NCI-H187 (cell line): ENCODE results near the gene MYO1G.
A peak's percentile ranks its signal among the peaks of the same experiment; 100 is the strongest.
"Not testable (repeated sequence)": the region's sequence is repeated elsewhere in the genome, so short reads cannot be mapped to it uniquely, and the experiment has no call there.

Source experiments
- DNase-seq, 2 experiments: peaks; one replicate each; lab custom pipeline; 2025; lab: John Stamatoyannopoulos, UW

The MYO1G gene

DNA sequence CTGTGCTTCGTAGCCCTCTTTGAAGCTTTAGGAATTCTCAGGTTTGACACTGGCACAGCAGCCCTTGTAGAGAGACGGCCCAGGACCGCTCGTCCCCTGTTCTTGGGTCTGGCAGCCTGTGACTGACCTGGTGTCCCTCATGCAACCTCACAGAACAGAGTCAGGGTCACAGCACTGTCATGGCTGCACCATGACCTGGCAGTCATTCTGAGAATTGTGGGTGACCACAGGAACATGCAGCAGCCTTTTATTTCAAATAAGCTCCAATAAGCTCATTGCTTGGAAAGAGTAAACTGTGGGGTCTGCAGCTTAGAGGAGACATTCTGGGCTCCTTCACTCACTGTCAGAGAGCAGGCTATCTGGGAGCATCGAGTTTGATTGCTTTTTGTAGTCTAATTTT, 42.5 kb downstream of the MYO1G start:
- DNase-seq, result no peak

GRCh38 chr7:44935583-44935982, 43.2 kb downstream of the MYO1G start:
- DNase-seq, result no peak

DNA sequence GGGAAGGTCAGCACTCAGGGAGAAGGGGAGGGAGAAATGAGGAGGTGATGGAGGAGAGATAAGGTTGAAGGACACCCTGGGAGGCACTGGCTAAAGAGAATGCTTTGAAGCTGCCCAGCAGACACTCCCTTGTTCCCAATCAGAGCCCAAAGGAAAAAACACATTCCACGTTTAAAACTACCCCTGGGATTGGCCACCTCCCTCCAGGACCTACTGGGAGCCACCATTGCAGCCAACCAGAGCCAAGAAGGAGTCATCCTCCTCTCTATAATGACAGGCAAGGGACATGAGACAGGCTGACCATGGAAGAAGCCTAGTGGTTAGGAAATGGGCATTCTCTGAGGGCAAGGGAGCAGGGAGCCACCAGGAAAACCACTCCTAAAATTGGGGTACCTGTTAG, 43.8 kb downstream of the MYO1G start:
- no peak for DNase-seq

DNA sequence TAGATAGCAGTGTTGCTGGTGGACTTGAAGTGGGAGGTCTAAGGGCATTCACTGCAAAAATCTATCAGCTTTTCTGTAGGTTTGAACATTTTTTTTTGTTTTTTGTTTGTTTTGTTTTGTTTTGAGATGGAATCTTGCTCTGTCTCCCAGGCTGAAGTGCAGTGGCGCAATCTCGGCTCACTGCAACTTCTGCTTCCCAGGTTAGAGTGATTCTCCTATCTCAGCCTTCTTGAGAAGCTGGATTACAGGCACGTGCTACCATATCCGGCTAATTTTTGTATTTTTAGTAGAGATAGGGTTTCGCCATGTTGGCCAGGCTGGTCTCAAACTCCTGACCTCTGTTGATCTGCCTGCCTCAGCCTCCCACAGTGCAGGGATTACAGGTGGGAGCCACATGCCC, 44.3 kb downstream of the MYO1G start:
- DNase-seq, result not testable (repeated sequence)

- no peak for DNase-seq
Measured at GRCh38 chr7:44930921-44931320, 47.9 kb downstream of the MYO1G start.

GRCh38 chr7:44922351-44922694, 56.5 kb downstream of the MYO1G start:
- no peak for DNase-seq

DNA sequence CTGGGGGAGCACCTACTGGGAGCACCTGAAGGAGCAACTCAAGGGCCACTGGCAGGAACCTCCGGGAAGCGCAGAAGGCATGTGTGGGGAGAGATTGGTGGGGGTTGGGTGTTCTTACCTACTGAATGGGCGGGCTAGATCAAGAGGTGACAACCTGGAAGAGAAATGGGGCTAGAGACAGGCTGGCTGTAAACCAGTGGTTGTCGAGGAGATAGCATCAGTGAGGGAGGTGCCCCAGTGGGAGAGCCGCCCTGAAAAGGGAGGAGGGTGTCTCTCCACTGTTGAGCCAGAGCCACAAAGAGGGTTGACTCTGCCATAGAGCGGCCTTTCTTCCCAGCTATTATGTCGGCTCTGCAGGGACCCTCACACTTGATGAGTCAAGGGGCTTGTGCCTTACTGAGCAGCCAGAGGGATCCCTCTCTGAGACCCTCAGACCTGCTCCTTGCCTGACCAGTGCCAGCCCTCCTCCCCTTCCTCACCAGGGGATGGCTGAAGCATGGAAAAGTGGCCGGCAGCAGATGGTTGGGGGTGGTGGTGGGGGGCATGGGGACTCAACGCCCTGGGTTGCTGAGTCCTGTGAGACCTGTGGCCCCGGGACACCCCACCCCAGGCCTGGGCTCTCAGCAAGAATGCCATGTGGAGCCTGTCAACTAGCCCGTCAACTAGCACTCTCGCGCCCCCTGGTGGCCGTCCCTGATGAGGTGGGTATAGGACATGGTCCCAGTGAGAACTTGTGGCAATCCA, 57.0 kb downstream of the MYO1G start:
- DNase-seq, result peak; percentile 2 to 11

DNA sequence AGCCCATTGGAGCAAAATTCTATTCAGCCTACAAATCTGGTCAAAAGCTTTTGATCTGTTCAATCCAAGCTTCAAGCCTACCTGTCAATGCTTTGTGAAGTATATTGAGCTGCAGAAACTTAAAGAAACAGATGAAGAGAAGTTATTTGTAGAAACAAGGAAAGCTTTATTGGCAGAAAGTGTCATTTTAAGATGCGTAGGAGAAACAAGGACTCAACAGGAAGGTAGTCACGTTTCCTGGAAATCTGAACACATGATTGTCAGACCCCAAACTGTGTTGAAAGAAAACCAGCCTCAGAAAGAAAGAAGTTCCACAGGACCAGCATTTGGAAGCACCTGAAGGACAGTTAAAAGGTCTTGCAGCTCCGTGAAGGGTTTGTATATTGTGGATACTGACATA, 58.7 kb downstream of the MYO1G start:
- DNase-seq, result no peak

GRCh38 chr7:44918029-44918428, 60.8 kb downstream of the MYO1G start:
- no peak for DNase-seq

DNA sequence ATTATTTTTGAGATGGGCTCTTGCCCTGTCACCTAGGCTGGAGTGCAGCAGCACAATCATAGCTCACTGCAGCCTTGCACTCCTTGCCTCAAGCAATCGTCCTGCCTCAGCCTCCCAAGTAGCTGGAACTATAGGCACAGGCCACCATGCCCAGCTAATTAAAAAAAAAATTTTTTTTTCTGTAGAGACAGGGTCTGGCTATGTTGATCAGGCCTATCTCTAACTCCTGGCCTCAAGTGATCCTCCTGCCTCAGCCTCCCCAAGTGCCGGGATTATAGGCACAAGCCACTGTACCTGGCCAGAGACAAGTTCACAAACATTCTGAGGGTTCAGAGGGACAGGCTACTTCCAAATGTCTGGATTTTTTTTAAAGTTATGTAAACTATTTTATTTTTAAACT, 61.4 kb downstream of the MYO1G start:
- no peak for DNase-seq

DNA sequence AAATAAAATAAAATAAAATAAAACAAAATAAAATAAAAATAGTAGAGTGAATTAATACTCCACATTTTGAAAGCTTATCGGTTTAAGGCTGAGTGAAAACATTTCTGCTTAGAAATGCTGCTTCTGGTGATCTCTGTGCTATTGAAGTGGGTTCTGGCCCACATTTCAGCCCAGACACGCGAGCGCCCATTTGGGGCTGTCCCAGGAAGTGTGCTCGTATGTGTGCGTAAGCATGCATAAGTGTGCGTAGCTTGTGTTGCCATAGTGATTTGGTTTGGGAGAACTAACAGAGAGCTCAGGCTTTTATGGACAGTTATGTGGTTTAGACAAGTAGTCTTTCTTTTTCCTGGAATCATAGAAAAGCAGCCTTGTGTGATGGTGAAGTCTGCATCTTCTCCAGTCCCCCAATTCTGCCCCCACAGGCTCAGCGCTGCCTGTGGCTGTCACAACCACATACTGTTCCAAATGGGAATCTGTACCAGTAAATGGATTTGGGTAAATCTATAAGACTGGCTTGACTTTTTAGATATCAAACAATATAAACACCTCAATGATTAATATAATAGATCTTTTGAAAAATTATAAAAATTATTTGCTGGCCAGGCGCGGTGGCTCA, 63.7 kb downstream of the MYO1G start:
- no peak for DNase-seq

GRCh38 chr7:44912775-44913347, 66.0 kb downstream of the MYO1G start:
- no peak for DNase-seq
